ENCODE results near the gene KRTAP4-12.
A peak's percentile ranks its signal among the peaks of the same experiment; 100 is the strongest.
"Not testable (repeated sequence)": the region's sequence is repeated elsewhere in the genome, so short reads cannot be mapped to it uniquely, and the experiment has no call there.

KRTAP4-12 gene

GRCh38 chr17:41141361-41141760 lies 17.4 kb upstream of the KRTAP4-12 start:
- no peak for DNase-seq (ENCODE audit: low read depth)
- no peak for TF ChIP-seq CTCF (IDR thresholded peaks at IDR 0.05; ENCODE audit: control insufficient read depth, insufficient read depth, low read depth, low read length, missing control alignments)
- no peak overlapping the region for H3K4me3 ChIP-seq (ENCODE audit: control insufficient read depth, low read depth, low read length)

DNA sequence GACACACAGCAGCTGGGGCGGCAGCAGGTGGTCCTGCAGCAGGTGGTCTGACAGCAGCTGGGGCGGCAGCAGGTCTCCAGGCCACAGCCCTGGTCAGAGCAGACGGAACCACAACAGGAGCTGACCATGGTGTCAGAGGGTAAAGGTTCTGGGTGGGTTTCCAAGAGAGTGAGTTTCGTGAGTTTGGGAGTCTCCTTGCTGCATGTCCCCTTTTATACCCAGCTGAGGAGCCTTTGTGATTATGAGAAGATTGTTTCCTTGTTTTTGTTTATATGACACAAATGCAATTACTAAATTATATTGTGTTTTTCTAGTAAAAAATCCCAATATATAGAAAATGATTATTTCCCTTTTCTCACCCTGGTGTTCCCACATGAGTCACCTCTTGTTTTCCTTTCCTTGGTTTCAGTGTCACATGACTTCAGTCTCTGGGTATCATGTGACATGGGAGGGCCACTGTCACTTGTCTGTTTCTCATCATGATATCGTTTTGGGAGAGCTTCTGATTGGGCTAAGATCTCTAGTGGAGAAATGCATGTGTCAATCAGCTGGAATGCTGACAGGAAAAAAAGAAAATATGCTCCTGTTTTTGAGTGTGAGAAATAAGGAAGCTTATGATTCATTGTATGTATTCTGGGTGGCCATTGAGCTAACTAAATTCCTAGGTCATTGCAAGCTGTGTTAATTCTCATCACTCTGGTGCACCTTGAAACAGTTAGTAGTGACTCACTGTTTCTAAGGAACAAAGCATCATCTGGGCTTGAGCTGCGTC lies 16.6 kb upstream of the KRTAP4-12 start, which contains the start of gene KRTAP4-6:
Gene KRTAP4-6 (minus strand): TSS at position 185 of the 772 bp plus-strand sequence. CDS start 57 bp downstream, at position 128.
- H3K4me3 ChIP-seq (ENCODE audit: control insufficient read depth, low read depth, low read length) = no peak within 1 kb of the TSS
- DNase-seq (ENCODE audit: low read depth) = peak; percentile 82
- TF ChIP-seq CTCF (IDR thresholded peaks at IDR 0.05; ENCODE audit: control insufficient read depth, insufficient read depth, low read depth, low read length, missing control alignments) = no peak

DNA sequence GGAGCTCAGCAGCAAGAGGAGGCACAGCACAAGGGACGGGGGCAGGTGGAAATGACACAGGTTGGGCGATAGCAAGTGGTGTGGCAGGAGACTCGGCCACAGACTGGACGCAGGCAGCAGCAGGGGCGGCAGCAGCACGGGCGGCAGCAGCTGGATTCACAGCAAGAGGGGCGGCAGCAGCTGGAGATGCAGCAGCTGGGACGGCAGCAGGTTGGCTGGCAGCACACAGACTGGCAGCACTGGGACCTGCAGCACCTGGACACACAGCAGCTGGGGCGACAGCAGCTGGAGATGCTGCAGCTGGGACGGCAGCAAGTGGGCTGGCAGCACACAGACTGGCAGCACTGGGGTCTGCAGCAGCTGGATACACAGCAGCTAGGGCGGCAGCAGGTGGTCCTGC lies 15.9 kb upstream of the KRTAP4-12 start:
- DNase-seq (ENCODE audit: low read depth) = not testable (repeated sequence)

DNA sequence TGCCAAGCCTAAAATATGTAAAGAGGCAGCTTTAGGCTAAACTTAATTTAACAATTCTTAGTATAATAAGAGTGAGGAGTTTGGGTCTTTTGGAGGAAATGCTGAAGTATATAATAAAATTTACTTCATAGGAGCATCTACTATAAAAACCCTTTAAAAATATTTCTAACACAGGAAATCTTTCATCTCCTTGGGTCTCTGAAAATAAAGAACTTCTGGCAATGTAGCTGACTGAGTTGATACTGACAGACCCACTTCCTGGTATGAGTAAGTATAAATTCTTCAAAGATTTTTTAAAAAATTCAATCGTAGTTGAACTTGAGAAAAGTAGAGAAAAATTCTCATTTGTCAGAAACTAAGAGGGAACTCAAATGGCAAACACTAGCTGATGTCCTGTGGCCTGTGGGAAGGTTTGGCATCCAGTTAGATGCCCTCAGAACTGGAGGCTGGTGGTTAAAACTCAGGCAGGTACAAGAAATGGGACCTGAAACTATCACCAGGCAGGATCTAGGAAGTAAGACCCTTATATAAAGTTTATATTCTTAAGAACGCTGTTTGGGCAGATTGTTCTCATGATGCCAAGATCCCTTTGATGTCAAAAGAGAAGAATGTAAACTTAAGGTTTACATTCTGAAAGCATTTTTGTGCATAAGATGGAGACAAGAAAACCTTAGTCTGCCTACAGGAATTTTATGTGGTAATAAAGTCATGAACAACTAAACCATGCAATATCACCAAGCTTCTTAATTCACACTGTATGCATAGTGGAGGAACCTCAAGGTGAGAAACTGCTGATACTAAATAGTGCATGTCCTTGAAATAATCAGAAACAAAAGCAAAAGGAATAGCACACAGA lies 10.1 kb upstream of the KRTAP4-12 start:
- TF ChIP-seq CTCF (IDR thresholded peaks at IDR 0.05; ENCODE audit: control insufficient read depth, insufficient read depth, low read depth, low read length, missing control alignments) = no peak
- no peak for DNase-seq (ENCODE audit: low read depth)
- H3K4me3 ChIP-seq (ENCODE audit: control insufficient read depth, low read depth, low read length) = no peak overlapping the region

More for the DNA sequence above, 15.9 kb upstream of the KRTAP4-12 start:
- H3K4me3 ChIP-seq (ENCODE audit: control insufficient read depth, low read depth, low read length) = not testable (repeated sequence)

DNA sequence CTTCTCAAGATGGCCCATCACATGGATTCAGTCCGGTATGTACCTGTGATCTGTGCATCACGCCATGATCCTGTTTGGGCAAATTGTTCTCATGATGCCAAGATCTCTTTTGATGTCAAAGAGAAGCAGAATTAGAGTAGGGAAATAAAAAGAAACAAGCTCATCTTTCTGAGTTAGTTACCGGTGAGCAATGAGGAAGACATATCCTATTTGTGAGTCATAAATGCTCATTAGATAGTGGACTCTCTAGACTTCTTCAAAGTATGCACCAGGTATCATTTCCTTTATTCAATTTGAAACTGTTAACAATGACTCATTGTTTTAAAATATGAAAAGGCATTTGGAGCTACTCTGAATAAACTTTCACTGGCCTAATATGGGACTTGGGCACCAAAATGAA lies 8.0 kb upstream of the KRTAP4-12 start:
- H3K4me3 ChIP-seq (ENCODE audit: control insufficient read depth, low read depth, low read length) = no peak overlapping the region
- no peak for DNase-seq (ENCODE audit: low read depth)
- no peak for TF ChIP-seq CTCF (IDR thresholded peaks at IDR 0.05; ENCODE audit: control insufficient read depth, insufficient read depth, low read depth, low read length, missing control alignments)

DNA sequence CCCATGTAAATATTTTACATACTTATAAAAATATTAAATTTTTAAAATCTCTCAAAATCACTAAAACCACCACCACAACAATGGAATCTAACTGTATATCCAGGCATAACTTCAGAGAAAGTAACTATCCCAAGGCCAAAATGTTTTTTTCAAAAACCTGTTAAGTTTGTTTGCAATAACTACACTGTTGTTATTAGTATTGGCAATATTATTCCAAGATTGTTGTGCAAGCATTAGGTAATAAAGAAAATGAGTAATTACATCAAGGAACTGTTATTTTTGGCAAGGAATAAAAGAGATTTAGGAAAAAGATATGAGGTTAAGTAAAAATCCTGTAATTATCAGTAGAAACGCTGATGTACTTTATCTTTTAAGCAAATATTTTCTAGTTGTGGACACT lies 3.4 kb upstream of the KRTAP4-12 start:
- no peak for DNase-seq (ENCODE audit: low read depth)
- TF ChIP-seq CTCF (IDR thresholded peaks at IDR 0.05; ENCODE audit: control insufficient read depth, insufficient read depth, low read depth, low read length, missing control alignments) = no peak
- no peak overlapping the region for H3K4me3 ChIP-seq (ENCODE audit: control insufficient read depth, low read depth, low read length)

DNA sequence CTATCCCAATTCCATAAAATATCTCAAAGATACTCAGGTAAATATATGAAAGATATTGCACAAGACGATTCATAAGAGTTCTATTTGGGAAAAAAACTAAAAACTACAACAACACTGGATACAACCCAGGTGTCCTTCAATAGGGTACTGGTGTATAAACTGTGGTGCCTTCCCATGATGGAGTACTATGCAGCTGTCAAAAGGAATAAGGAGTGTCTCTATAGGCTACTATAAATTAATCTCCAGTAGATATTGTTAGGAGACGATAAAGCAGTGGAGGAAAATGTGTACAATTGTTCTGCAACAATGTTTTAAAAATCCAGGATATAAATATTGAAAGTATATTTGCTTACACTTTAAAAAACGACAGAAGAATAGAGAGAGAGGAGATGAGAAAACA lies 2.4 kb upstream of the KRTAP4-12 start:
- H3K4me3 ChIP-seq (ENCODE audit: control insufficient read depth, low read depth, low read length) = no peak overlapping the region
- no peak for DNase-seq (ENCODE audit: low read depth)
- TF ChIP-seq CTCF (IDR thresholded peaks at IDR 0.05; ENCODE audit: control insufficient read depth, insufficient read depth, low read depth, low read length, missing control alignments) = no peak
